Measurements from ENCODE around the gene RACK1.

GRCh38 chr5:181259283-181259682 is 15.6 kb upstream of the RACK1 start:
- TF ChIP-seq CTCF (conservative IDR thresholded peaks at IDR 0.05; ENCODE audit: low read depth, low read length) (no peak), NFE2L2 (IDR thresholded peaks at IDR 0.05; ENCODE audit: low read depth, low read length) (no peak), POLR2A (IDR thresholded peaks at IDR 0.05; ENCODE audit: low read depth, low read length) (no peak), USF2 (IDR thresholded peaks at IDR 0.05; ENCODE audit: low read depth, low read length) (no peak), RAD21 (IDR thresholded peaks at IDR 0.05; ENCODE audit: low read length) (no peak)
